SK-N-SH treated with all-trans-retinoic acid at 6 μM for 48 hours (cell line): ENCODE results near the gene MSI1.

Experiments used
- ATAC-seq: fragments of 200-7000 bp; cut with Tn5 transposase; 3 replicates; pipeline ENCODE4 v1.9.1; 2020; ENCODE audit warnings: mild to moderate bottlenecking, moderate library complexity
- ARNTL ChIP-seq: fragments of 450-650 bp; formaldehyde crosslinking; IDR thresholded peaks from 2 replicates; pipeline ENCODE4 v1.5.0; 2020; ENCODE audit warnings: low read depth, mild to moderate bottlenecking, moderate library complexity, borderline replicate concordance
- BACH2 ChIP-seq: fragments of 250-450 bp; sonication (Bioruptor Pico); IDR thresholded peaks from 2 replicates; pipeline ENCODE4 v1.9.0; 2021; ENCODE audit warnings: mild to moderate bottlenecking, borderline replicate concordance
- CSDC2 ChIP-seq: fragments of 250-450 bp; sonication (Bioruptor Pico); IDR thresholded peaks from 2 replicates; pipeline ENCODE4 v1.5.0; 2020; ENCODE audit warnings: mild to moderate bottlenecking, moderate library complexity
- ESRRG ChIP-seq: fragments of 250-450 bp; sonication (Bioruptor Pico); IDR thresholded peaks from 2 replicates; pipeline ENCODE4 v1.6.1; 2021; ENCODE audit warnings: mild to moderate bottlenecking
- GLIS3 ChIP-seq: fragments of 250-450 bp; sonication (Bioruptor Pico); IDR thresholded peaks from 2 replicates; pipeline ENCODE4 v1.5.0; 2020; ENCODE audit warnings: mild to moderate bottlenecking, moderate library complexity
- ISL1 ChIP-seq: fragments of 250-450 bp; sonication (Bioruptor Pico); IDR thresholded peaks from 2 replicates; pipeline ENCODE4 v2.1.2; 2022; ENCODE audit warnings: mild to moderate bottlenecking, moderate library complexity
- OSR1 ChIP-seq: fragments of 250-450 bp; sonication (Bioruptor Pico); IDR thresholded peaks from 2 replicates; pipeline ENCODE4 v1.8.0; 2022; ENCODE audit warnings: moderate library complexity, mild to moderate bottlenecking, inconsistent platforms
- PATZ1 ChIP-seq: fragments of 250-450 bp; sonication (Bioruptor Pico); IDR thresholded peaks from 2 replicates; pipeline ENCODE4 v1.8.0; 2020; ENCODE audit warnings: mild to moderate bottlenecking, moderate library complexity, borderline replicate concordance
- PPARA ChIP-seq: fragments of 250-450 bp; sonication (Bioruptor Pico); IDR thresholded peaks from 2 replicates; pipeline ENCODE4 v1.5.0; 2020; ENCODE audit warnings: mild to moderate bottlenecking, borderline replicate concordance
- RARB ChIP-seq: fragments of 250-450 bp; sonication (Bioruptor Pico); IDR thresholded peaks from 2 replicates; pipeline ENCODE4 v1.8.0; 2021; ENCODE audit warnings: mild to moderate bottlenecking, moderate library complexity
- SNAI2 ChIP-seq: fragments of 250-450 bp; sonication (Bioruptor Pico); IDR thresholded peaks from 2 replicates; pipeline ENCODE4 v1.5.0; 2020; ENCODE audit warnings: mild to moderate bottlenecking, moderate library complexity
- TCF4 ChIP-seq: fragments of 250-450 bp; sonication (Bioruptor Pico); IDR thresholded peaks from 2 replicates; pipeline ENCODE4 v1.8.0; 2021; ENCODE audit warnings: mild to moderate bottlenecking, moderate library complexity, borderline replicate concordance
- TOX ChIP-seq: fragments of 250-450 bp; sonication (Bioruptor Pico); IDR thresholded peaks from 2 replicates; pipeline ENCODE4 v1.8.0; 2021; ENCODE audit warnings: mild to moderate bottlenecking, moderate library complexity, borderline replicate concordance
- TSHZ2 ChIP-seq: fragments of 250-450 bp; sonication (Bioruptor Pico); IDR thresholded peaks from 2 replicates; pipeline ENCODE4 v1.5.0; 2020; ENCODE audit warnings: mild to moderate bottlenecking, moderate library complexity
- ZC3H10 ChIP-seq: fragments of 250-450 bp; sonication (Bioruptor Pico); IDR thresholded peaks from 2 replicates; pipeline ENCODE4 v1.5.1; 2021; ENCODE audit warnings: mild to moderate bottlenecking, moderate library complexity
- ZFP3 ChIP-seq: fragments of 250-450 bp; sonication (Bioruptor Pico); IDR thresholded peaks from 2 replicates; pipeline ENCODE4 v1.5.0; 2020; ENCODE audit warnings: mild to moderate bottlenecking, moderate library complexity
- ZFP30 ChIP-seq: fragments of 450-650 bp; formaldehyde crosslinking; IDR thresholded peaks from 2 replicates; pipeline ENCODE4 v1.5.0; 2022; ENCODE audit warnings: mild to moderate bottlenecking, moderate library complexity
- ZNF565 ChIP-seq: fragments of 450-650 bp; formaldehyde crosslinking; conservative IDR thresholded peaks from 2 replicates; pipeline ENCODE4 v1.5.0; 2020; ENCODE audit warnings: low read depth, mild to moderate bottlenecking, moderate library complexity
- ZNF8 ChIP-seq: fragments of 450-650 bp; formaldehyde crosslinking; IDR thresholded peaks from 2 replicates; pipeline ENCODE4 v1.5.0; 2020; ENCODE audit warnings: mild to moderate bottlenecking, moderate library complexity
- TF ChIP-seq, protein P1 (sequence below): fragments of 250-450 bp; sonication (Bioruptor Pico); IDR thresholded peaks from 2 replicates; pipeline ENCODE4 v1.8.0; 2021; ENCODE audit warnings: low read depth, mild to moderate bottlenecking, moderate library complexity, borderline replicate concordance
- TF ChIP-seq, protein P2 (sequence below): fragments of 250-450 bp; sonication (Bioruptor Pico); IDR thresholded peaks from 2 replicates; pipeline ENCODE4 v1.5.1; 2020; ENCODE audit warnings: low read depth, mild to moderate bottlenecking, moderate library complexity
- TF ChIP-seq, protein P3 (sequence below): fragments of 250-450 bp; sonication (Bioruptor Pico); IDR thresholded peaks from 2 replicates; pipeline ENCODE4 v1.5.1; 2021; ENCODE audit warnings: mild to moderate bottlenecking, moderate library complexity

Gene MSI1

GRCh38 chr12:120406553-120406952 is 37.6 kb upstream of the MSI1 start:
- ATAC-seq: no peak
- TF ChIP-seq ARNTL (no peak), ISL1 (CRISPR knock-in tag) (no peak), ZNF8 (CRISPR knock-in tag) (no peak), ZFP3 (CRISPR knock-in tag) (no peak), GLIS3 (CRISPR knock-in tag) (no peak), OSR1 (CRISPR knock-in tag) (no peak), CSDC2 (no peak), PPARA (CRISPR knock-in tag) (no peak), ESRRG (no peak), TCF4 (CRISPR knock-in tag) (no peak), BACH2 (no peak)
- TF ChIP-seq, protein P1, sequence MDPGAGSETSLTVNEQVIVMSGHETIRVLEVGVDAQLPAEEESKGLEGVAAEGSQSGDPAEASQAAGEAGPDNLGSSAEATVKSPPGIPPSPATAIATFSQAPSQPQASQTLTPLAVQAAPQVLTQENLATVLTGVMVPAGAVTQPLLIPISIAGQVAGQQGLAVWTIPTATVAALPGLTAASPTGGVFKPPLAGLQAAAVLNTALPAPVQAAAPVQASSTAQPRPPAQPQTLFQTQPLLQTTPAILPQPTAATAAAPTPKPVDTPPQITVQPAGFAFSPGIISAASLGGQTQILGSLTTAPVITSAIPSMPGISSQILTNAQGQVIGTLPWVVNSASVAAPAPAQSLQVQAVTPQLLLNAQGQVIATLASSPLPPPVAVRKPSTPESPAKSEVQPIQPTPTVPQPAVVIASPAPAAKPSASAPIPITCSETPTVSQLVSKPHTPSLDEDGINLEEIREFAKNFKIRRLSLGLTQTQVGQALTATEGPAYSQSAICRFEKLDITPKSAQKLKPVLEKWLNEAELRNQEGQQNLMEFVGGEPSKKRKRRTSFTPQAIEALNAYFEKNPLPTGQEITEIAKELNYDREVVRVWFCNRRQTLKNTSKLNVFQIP (CRISPR knock-in tag): no peak
- TF ChIP-seq, protein P2, sequence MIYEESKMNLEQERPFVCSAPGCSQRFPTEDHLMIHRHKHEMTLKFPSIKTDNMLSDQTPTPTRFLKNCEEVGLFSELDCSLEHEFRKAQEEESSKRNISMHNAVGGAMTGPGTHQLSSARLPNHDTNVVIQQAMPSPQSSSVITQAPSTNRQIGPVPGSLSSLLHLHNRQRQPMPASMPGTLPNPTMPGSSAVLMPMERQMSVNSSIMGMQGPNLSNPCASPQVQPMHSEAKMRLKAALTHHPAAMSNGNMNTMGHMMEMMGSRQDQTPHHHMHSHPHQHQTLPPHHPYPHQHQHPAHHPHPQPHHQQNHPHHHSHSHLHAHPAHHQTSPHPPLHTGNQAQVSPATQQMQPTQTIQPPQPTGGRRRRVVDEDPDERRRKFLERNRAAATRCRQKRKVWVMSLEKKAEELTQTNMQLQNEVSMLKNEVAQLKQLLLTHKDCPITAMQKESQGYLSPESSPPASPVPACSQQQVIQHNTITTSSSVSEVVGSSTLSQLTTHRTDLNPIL (CRISPR knock-in tag): no peak
- TF ChIP-seq, protein P3, sequence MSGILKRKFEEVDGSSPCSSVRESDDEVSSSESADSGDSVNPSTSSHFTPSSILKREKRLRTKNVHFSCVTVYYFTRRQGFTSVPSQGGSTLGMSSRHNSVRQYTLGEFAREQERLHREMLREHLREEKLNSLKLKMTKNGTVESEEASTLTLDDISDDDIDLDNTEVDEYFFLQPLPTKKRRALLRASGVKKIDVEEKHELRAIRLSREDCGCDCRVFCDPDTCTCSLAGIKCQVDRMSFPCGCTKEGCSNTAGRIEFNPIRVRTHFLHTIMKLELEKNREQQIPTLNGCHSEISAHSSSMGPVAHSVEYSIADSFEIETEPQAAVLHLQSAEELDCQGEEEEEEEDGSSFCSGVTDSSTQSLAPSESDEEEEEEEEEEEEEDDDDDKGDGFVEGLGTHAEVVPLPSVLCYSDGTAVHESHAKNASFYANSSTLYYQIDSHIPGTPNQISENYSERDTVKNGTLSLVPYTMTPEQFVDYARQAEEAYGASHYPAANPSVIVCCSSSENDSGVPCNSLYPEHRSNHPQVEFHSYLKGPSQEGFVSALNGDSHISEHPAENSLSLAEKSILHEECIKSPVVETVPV: no peak

DNA sequence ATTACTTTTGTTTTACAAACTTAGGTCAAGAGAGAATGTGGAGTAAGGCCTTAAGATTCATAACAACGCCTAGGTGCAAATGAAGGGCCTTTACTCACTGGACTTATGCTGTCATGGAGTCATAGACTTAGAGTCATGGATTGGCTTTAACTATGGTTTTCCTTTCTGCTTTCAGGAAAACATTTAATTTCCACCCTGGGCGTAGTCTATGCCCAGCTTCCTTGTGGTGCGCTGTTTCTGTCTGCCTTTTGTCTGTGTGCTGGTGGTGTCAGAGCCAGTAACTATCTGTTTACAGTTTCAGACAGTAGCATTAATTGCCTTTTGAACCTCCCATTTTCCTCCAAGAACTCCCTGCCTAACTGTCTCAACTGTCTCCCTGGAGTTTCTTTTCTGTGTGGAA is 37.1 kb upstream of the MSI1 start:
- TF ChIP-seq SNAI2 (CRISPR knock-in tag): no peak
- TF ChIP-seq, protein P2 (CRISPR knock-in tag): no peak
- TF ChIP-seq PATZ1 (CRISPR knock-in tag): no peak
- TF ChIP-seq ARNTL: no peak
- no peak for TF ChIP-seq PPARA (CRISPR knock-in tag)
- TF ChIP-seq RARB (CRISPR knock-in tag): no peak
- TF ChIP-seq ZFP30: no peak
- no peak for TF ChIP-seq GLIS3 (CRISPR knock-in tag)
- no peak for TF ChIP-seq TOX (CRISPR knock-in tag)
- TF ChIP-seq TSHZ2 (CRISPR knock-in tag): no peak
- no peak for TF ChIP-seq ZC3H10 (CRISPR knock-in tag)
- no peak for TF ChIP-seq ISL1 (CRISPR knock-in tag)
- no peak for ATAC-seq

DNA sequence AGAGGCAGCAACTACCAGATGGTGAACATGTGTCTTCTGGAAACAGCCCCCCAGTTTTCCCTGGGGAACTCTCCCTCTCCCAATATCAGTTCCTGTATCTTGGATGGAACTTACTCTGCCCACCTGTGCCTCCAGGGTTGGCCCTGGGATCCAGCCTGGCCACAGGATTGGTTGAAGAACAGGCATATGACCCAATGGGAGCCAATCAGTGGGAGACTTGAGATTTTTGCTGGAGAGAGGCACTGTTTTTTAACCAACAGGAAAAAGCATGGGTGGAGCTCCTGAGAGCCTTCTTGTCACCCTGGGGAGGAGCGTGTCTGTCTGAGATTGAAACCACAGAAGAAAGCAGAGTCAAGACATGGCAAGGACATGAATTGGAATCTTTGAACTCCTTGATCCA is 35.3 kb upstream of the MSI1 start:
- no peak for ATAC-seq
- TF ChIP-seq, protein P1 (CRISPR knock-in tag): no peak
- no peak for TF ChIP-seq ZFP3 (CRISPR knock-in tag)
- TF ChIP-seq TSHZ2 (CRISPR knock-in tag): no peak
- TF ChIP-seq ZC3H10 (CRISPR knock-in tag): no peak
- TF ChIP-seq ZNF565: no peak
- no peak for TF ChIP-seq ISL1 (CRISPR knock-in tag)
- no peak for TF ChIP-seq CSDC2
